Fibroblast of villous mesenchyme (primary cell): ENCODE results near the gene RRP8. TPM values are rescaled to one million over a fixed set of nuclear protein-coding genes. Genes with fewer than 3 reads are reported as not detected.

Source experiments
- DNase-seq: peaks from one replicate; pipeline ENCODE4 v3.0.0-alpha.2; 2010; ENCODE audit warnings: low read depth
- H3K4me3 ChIP-seq: 2 replicates; pipeline ENCODE4 v1.5.1; 2011; ENCODE audit warnings: low read depth, mild to moderate bottlenecking, low read length
- CTCF ChIP-seq: IDR thresholded peaks from 2 replicates; pipeline ENCODE4 v1.5.1; 2012; ENCODE audit warnings: low read depth, mild to moderate bottlenecking, low read length; ENCODE audit not compliant: insufficient read depth
- total RNA-seq: library from RNA; depleted of rRNA; stranded (reverse); fragments of >200 nt; gene quantifications from 2 replicates; pipeline ENCODE4 v1.2.3, GENCODE V29; 2012

The RRP8 gene
- total RNA-seq, 1 donor = 13.4 TPM

GRCh38 chr11:6568191-6568918 lies 35.1 kb downstream of the RRP8 start:
- TF ChIP-seq CTCF = no peak
- DNase-seq = peak; percentile 57
- no peak overlapping the region for H3K4me3 ChIP-seq

GRCh38 chr11:6567371-6567745 lies 36.1 kb downstream of the RRP8 start:
- H3K4me3 ChIP-seq = no peak overlapping the region
- no peak for TF ChIP-seq CTCF
- no peak for DNase-seq

- TF ChIP-seq CTCF = no peak
- no peak overlapping the region for H3K4me3 ChIP-seq
- no peak for DNase-seq
These were observed 36.6 kb downstream of the RRP8 start for GRCh38 chr11:6566704-6567370.

- TF ChIP-seq CTCF = no peak
- H3K4me3 ChIP-seq = no peak overlapping the region
- no peak for DNase-seq
These were observed 37.3 kb downstream of the RRP8 start for GRCh38 chr11:6565988-6566703.

GRCh38 chr11:6565325-6565724 lies 38.1 kb downstream of the RRP8 start:
- DNase-seq = no peak
- no peak for TF ChIP-seq CTCF

GRCh38 chr11:6563667-6564066 lies 39.7 kb downstream of the RRP8 start:
- H3K4me3 ChIP-seq = no peak overlapping the region

More at GRCh38 chr11:6565325-6565724, 38.1 kb downstream of the RRP8 start:
- no peak overlapping the region for H3K4me3 ChIP-seq

More at GRCh38 chr11:6563667-6564066, 39.7 kb downstream of the RRP8 start:
- TF ChIP-seq CTCF = no peak
- DNase-seq = no peak
